Astrocyte (in vitro differentiated cells and primary cell): ENCODE measurements around the gene CD226. TPM values are rescaled to one million over a fixed set of nuclear protein-coding genes. Genes with fewer than 3 reads are reported as not detected.

Source experiments
- DNase-seq: peaks from one replicate; pipeline ENCODE4 v3.0.0-alpha.2; 2010; ENCODE audit warnings: low read depth
- FAIRE-seq: peaks from 2 replicates; lab custom pipeline; 2011; peaks lifted over from hg19 to GRCh38; lab: Jason Lieb, UNC
- H2AFZ ChIP-seq: 2 replicates; pipeline ENCODE4 v1.6.0; 2012; ENCODE audit warnings: low read depth, low read length, inconsistent platforms
- H3K27ac ChIP-seq: 2 replicates; pipeline ENCODE4 v1.5.1; 2011; ENCODE audit warnings: low read depth, low read length, inconsistent platforms
- H3K27me3 ChIP-seq: 2 replicates; pipeline ENCODE4 v1.6.0; 2011; ENCODE audit warnings: low read length, inconsistent platforms; ENCODE audit not compliant: insufficient read depth
- H3K36me3 ChIP-seq: 2 replicates; pipeline ENCODE4 v1.5.1; 2011; ENCODE audit warnings: low read length, inconsistent platforms; ENCODE audit not compliant: insufficient read depth
- H3K4me1 ChIP-seq: 2 replicates; pipeline ENCODE4 v1.5.1; 2011; ENCODE audit warnings: low read length, inconsistent platforms; ENCODE audit not compliant: insufficient read depth
- H3K4me2 ChIP-seq: 2 replicates; pipeline ENCODE4 v1.6.0; 2012; ENCODE audit warnings: low read length, inconsistent platforms
- H3K4me3 ChIP-seq: 2 replicates; pipeline ENCODE4 v1.5.1; 2011; ENCODE audit warnings: low read depth, mild to moderate bottlenecking, low read length, inconsistent platforms; ENCODE audit not compliant: insufficient read depth
- H3K79me2 ChIP-seq: 2 replicates; pipeline ENCODE4 v1.6.0; 2012; ENCODE audit warnings: mild to moderate bottlenecking, low read length, inconsistent platforms; ENCODE audit not compliant: insufficient read depth
- H3K9ac ChIP-seq: 2 replicates; pipeline ENCODE4 v1.6.0; 2012; ENCODE audit warnings: mild to moderate bottlenecking, low read length, inconsistent platforms
- H3K9me3 ChIP-seq: 2 replicates; pipeline ENCODE4 v1.5.1; 2012; ENCODE audit warnings: low read depth, mild to moderate bottlenecking, low read length, inconsistent platforms; ENCODE audit not compliant: insufficient read depth
- H4K20me1 ChIP-seq: 2 replicates; pipeline ENCODE4 v1.6.0; 2012; ENCODE audit warnings: low read length, inconsistent platforms; ENCODE audit not compliant: insufficient read depth
- H3K27ac Mint-ChIP-seq: one replicate; pipeline ENCODE4 v1.8.0; 2021; ENCODE audit warnings: mild to moderate bottlenecking, mixed read lengths; ENCODE audit not compliant: unreplicated experiment
- H3K27me3 Mint-ChIP-seq: one replicate; pipeline ENCODE4 v1.8.0; 2021; ENCODE audit warnings: low read depth, mixed read lengths; ENCODE audit not compliant: unreplicated experiment
- H3K36me3 Mint-ChIP-seq: one replicate; pipeline ENCODE4 v1.8.0; 2021; ENCODE audit warnings: low read depth, mixed read lengths; ENCODE audit not compliant: unreplicated experiment
- H3K4me1 Mint-ChIP-seq: one replicate; pipeline ENCODE4 v1.8.0; 2021; ENCODE audit warnings: low read depth, mixed read lengths; ENCODE audit not compliant: unreplicated experiment
- H3K4me3 Mint-ChIP-seq: one replicate; pipeline ENCODE4 v1.8.0; 2021; ENCODE audit warnings: mild to moderate bottlenecking, moderate library complexity, mixed read lengths; ENCODE audit not compliant: unreplicated experiment
- H3K9me3 Mint-ChIP-seq: one replicate; pipeline ENCODE4 v1.8.0; 2021; ENCODE audit warnings: mild to moderate bottlenecking, mixed read lengths; ENCODE audit not compliant: unreplicated experiment
- CTCF ChIP-seq: IDR thresholded peaks from 2 replicates; pipeline ENCODE4 v1.5.1; 2011; ENCODE audit warnings: low read depth, mild to moderate bottlenecking, inconsistent platforms, low read length, moderate library complexity; ENCODE audit not compliant: insufficient read depth
- EZH2 ChIP-seq: IDR thresholded peaks from 2 replicates; pipeline ENCODE4 v1.6.1; 2012; ENCODE audit warnings: mild to moderate bottlenecking, low read length, inconsistent platforms; ENCODE audit not compliant: insufficient read depth
- total RNA-seq: library from RNA; stranded (reverse); gene quantifications from 2 replicates; pipeline ENCODE4 v1.2.1, GENCODE V29; 2021

Gene CD226
- total RNA-seq, 1 donor from 2014 or later = 0.07 TPM

GRCh38 chr18:69889009-69889408 is 58.7 kb downstream of the CD226 start:
- H3K4me2 ChIP-seq = no peak overlapping the region
- no peak overlapping the region for H3K4me3 Mint-ChIP-seq
- peaks cover 5% of the 10 kb centered on the region for H3K9me3 Mint-ChIP-seq
- no peaks in the 10 kb centered on the region for H3K79me2 ChIP-seq
- peak; percentile 19 for DNase-seq
- no peak overlapping the region for H3K27ac ChIP-seq
- no peaks in the 10 kb centered on the region for H3K4me1 ChIP-seq
- H3K9me3 ChIP-seq = no peaks in the 10 kb centered on the region
- H3K36me3 ChIP-seq = no peaks in the 10 kb centered on the region
- no peaks in the 10 kb centered on the region for H3K4me1 Mint-ChIP-seq
- H4K20me1 ChIP-seq = no peaks in the 10 kb centered on the region
- H3K4me3 ChIP-seq = no peak overlapping the region
- FAIRE-seq = no peak
- H3K27me3 ChIP-seq = no peaks in the 10 kb centered on the region
- TF ChIP-seq CTCF = no peak
- TF ChIP-seq EZH2 = no peak
- H2AFZ ChIP-seq = no peak overlapping the region
- H3K27me3 Mint-ChIP-seq = no peaks in the 10 kb centered on the region
- no peaks in the 10 kb centered on the region for H3K36me3 Mint-ChIP-seq
- H3K27ac Mint-ChIP-seq = no peak overlapping the region
- H3K9ac ChIP-seq = no peak overlapping the region

- no peak overlapping the region for H3K4me2 ChIP-seq
- H3K27ac ChIP-seq = no peak overlapping the region
- Mint-ChIP-seq H3K4me3 (no peak overlapping the region), H3K9me3 (peaks cover 5% of the 10 kb centered on the region), H3K36me3 (no peaks in the 10 kb centered on the region), H3K27me3 (no peaks in the 10 kb centered on the region), H3K27ac (no peak overlapping the region), H3K4me1 (no peaks in the 10 kb centered on the region)
- H3K4me3 ChIP-seq = no peak overlapping the region
- no peak overlapping the region for H2AFZ ChIP-seq
- no peak overlapping the region for H3K9ac ChIP-seq
- no peaks in the 10 kb centered on the region for H4K20me1 ChIP-seq
- no peaks in the 10 kb centered on the region for H3K36me3 ChIP-seq
- H3K27me3 ChIP-seq = no peaks in the 10 kb centered on the region
- no peak for FAIRE-seq
- no peaks in the 10 kb centered on the region for H3K4me1 ChIP-seq
- no peak for DNase-seq
- no peaks in the 10 kb centered on the region for H3K79me2 ChIP-seq
- no peak for TF ChIP-seq EZH2
- no peak for TF ChIP-seq CTCF
- H3K9me3 ChIP-seq = no peaks in the 10 kb centered on the region
Measured at GRCh38 chr18:69887256-69887655, 60.4 kb downstream of the CD226 start.

GRCh38 chr18:69885841-69886531 is 61.7 kb downstream of the CD226 start:
- Histone ChIP-seq H3K27me3 (no peaks in the 10 kb centered on the region), H3K79me2 (no peaks in the 10 kb centered on the region), H3K9ac (no peak overlapping the region), H2AFZ (no peak overlapping the region), H3K4me2 (no peak overlapping the region), H4K20me1 (no peaks in the 10 kb centered on the region), H3K4me1 (no peaks in the 10 kb centered on the region), H3K9me3 (no peaks in the 10 kb centered on the region), H3K27ac (no peak overlapping the region), H3K4me3 (no peak overlapping the region), H3K36me3 (no peaks in the 10 kb centered on the region)
- FAIRE-seq = no peak
- Mint-ChIP-seq H3K27me3 (no peaks in the 10 kb centered on the region), H3K27ac (no peak overlapping the region), H3K4me3 (no peak overlapping the region), H3K9me3 (peaks cover under 1% of the 10 kb centered on the region), H3K4me1 (no peaks in the 10 kb centered on the region), H3K36me3 (no peaks in the 10 kb centered on the region)
- TF ChIP-seq EZH2 (no peak), CTCF (no peak)
- no peak for DNase-seq
